ENCODE measurements around the gene BRD2.

Gene BRD2

GRCh38 chr6:33029328-33030184, 61.2 kb downstream of the BRD2 start:
- DNase-seq (ENCODE audit: low read depth, low spot score): peak; percentile 61

GRCh38 chr6:33030245-33030644, 61.9 kb downstream of the BRD2 start:
- DNase-seq (ENCODE audit: low read depth, low spot score): no peak

Data from astrocyte of the hippocampus (primary cell).